GM18507 (cell line): ENCODE measurements around the gene MDGA2.
"Not testable (repeated sequence)": the region's sequence is repeated elsewhere in the genome, so short reads cannot be mapped to it uniquely, and the experiment has no call there.

Experiments used
- DNase-seq: peaks from one replicate; pipeline ENCODE4 v3.0.0; 2011; ENCODE audit warnings: low read depth; ENCODE audit not compliant: insufficient read length; ENCODE audit errors: extremely low spot score
- FAIRE-seq: peaks from 2 replicates; lab custom pipeline; 2011; peaks lifted over from hg19 to GRCh38; lab: Jason Lieb, UNC

Gene MDGA2

DNA sequence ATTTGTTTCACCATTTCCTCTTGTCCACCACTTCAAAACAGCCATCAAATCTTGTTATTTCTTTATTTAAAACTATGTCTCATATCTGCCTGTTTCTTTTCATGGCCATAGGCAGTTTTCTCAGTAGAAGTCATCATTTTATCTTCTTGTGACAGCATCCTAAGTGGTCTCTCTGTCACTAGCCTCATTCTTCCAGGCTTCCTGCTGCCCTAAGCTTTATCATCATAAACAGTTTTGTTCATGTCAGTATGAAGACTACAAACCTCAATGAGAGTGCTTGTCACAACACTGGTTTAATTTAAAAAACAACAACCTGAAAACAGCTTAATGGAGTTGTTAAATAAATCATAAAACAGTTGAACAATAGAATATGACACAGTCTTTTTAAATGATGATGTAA is 636.1 kb downstream of the MDGA2 start:
- FAIRE-seq (no peak), DNase-seq (no peak)

DNA sequence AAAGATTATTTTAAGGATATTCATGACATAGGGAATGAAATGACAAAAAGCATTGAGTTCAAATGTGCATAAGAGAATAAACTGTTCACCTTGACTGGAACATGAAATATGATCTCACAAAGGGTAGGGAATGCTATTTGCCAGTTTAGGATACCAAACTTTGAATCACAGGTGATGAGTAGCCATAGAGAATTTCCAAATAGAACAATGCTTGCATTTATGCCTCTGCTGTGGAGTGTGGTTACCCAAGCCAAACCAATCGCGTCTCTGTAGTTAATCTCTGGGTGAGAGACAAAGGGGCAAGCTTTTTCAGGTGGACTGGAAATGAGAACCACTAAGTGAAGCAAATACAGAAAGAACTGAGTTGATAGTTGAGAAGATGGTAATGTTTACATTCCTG is 652.7 kb downstream of the MDGA2 start:
- FAIRE-seq (no peak), DNase-seq (no peak)

DNA sequence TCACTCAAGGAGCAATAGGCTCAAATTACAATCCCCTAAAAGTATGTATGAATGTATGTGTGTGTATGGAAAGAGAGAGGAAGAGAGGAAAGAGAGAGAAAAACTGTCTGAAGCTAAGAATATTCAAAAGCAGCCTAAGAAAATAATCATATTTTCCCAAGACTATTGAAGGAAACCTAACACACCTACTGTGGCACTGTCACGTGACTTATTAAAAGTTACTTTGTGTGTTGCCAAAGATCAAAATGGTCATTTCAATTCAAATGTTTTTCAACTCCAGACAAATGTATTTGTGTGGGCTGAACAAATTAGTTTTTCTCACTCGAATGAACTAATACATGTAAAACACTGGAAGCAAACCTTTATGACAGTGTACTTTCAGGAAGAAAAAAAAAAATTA is 654.9 kb downstream of the MDGA2 start:
- no peak for FAIRE-seq
- DNase-seq: no peak

- no peak for FAIRE-seq
- no peak for DNase-seq
These were observed 662.7 kb downstream of the MDGA2 start for GRCh38 chr14:47012533-47013280.

GRCh38 chr14:47009615-47010014 is 665.8 kb downstream of the MDGA2 start:
- DNase-seq: no peak
- FAIRE-seq: no peak

DNA sequence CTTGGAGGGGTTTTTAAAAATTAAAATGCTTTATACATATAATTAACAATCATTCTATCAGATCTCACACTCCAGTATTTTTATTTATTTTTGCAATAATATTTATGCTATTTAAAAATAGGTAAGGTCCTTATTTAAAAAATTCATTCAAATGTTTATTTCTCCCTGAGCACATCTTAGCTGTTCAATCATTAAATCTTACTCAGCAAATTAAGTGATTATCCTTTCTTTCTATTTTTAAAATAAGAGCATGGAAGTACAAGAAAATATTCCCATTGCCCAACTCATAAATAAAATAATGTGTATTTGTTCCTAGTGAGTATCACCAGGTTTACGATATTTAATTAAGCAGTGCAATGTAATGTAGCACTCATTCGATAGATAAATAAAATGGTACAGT is 666.7 kb downstream of the MDGA2 start:
- FAIRE-seq (no peak), DNase-seq (no peak)

- FAIRE-seq (no peak), DNase-seq (no peak)
These were observed 675.7 kb downstream of the MDGA2 start for GRCh38 chr14:46999661-47000060.

- DNase-seq: no peak
- no peak for FAIRE-seq
These were observed 685.8 kb downstream of the MDGA2 start for GRCh38 chr14:46989566-46989965.

GRCh38 chr14:46988312-46988711 is 687.1 kb downstream of the MDGA2 start:
- no peak for FAIRE-seq

DNA sequence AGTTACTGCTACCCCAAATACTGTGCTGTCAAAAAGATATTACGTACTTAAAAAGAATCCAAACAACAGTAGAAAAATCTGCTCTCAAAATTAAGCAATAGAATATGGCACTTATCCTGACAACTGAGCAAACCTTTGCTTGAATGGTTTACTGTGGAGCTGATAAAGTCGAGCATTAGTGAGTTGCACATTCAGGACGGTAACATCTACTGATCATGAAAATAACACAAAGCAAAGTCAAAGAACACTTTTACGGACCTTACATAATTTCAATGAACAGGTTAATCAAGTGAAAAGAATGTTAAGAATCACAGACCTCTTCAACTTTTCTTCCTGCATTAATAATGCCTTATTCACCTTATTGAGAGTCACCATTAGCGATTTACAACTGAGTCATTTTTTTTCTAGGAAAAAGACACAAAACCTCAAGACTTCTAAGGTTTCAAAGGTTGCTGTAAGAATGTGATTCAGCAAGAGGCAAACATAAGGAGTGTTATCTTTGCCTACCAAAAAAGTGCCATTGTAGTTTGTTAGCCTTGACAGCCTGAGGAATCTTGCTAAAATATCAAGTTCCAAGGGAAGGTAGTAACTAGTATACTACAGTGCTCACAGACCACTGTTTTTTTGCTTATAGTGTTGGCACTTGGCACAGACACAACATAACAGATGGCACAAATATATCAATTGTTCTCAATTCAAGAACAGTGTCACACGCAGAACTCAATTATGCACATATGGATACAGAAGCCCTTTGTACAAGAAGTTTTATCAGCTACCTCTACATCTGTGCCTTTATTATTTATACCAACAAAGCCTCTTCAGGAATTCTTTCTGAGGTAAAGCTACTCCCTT is 689.6 kb downstream of the MDGA2 start:
- DNase-seq: no peak
- no peak for FAIRE-seq

More at GRCh38 chr14:46988312-46988711, 687.1 kb downstream of the MDGA2 start:
- DNase-seq: no peak

DNA sequence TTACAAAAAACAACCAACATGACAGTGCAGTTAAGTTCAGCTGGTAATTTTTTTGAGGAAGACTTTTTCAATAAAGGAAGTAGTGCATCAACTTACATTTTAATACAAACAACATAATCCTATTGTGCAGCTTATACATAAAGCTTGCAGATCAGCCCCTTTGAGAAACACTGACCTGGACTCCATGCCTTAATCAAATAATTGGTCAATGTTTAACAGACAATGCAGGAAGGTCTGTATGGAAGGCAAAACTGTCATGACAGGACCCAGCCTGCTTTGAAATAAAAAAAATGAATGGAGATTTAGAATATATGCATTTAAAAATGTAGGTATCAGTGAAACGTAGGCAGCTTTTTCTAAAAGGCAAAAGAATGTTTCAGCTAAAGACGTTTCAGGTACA is 702.1 kb downstream of the MDGA2 start:
- DNase-seq: no peak
- FAIRE-seq: no peak

- FAIRE-seq (no peak), DNase-seq (no peak)
These were observed 711.0 kb downstream of the MDGA2 start for GRCh38 chr14:46964378-46964777.

- FAIRE-seq (no peak), DNase-seq (no peak)
These were observed 724.3 kb downstream of the MDGA2 start for GRCh38 chr14:46951103-46951502.

DNA sequence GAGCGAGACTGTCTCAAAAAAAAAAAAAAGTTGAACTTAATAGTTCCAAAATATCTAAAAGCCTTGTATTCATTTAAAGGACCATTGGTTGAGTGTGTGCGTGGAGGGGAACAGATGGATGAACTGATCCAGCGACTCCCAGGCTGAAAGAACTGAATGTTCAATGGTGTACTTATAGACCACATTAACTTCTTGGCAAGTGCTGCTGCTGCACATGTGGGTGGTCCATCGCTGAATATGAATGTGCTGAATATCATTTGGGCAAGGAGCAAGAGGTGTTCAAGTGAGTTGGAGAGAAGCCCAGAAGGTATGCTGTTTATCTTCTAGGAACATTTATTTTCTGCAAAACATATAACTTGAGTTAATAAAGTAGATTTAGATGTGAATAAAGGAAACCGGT is 734.8 kb downstream of the MDGA2 start:
- FAIRE-seq: no peak

GRCh38 chr14:46920542-46920941 is 754.9 kb downstream of the MDGA2 start:
- DNase-seq (no peak), FAIRE-seq (no peak)

More for the DNA sequence above, 734.8 kb downstream of the MDGA2 start:
- DNase-seq: no peak

GRCh38 chr14:46915539-46915938 is 759.9 kb downstream of the MDGA2 start:
- not testable (repeated sequence) for DNase-seq, FAIRE-seq

DNA sequence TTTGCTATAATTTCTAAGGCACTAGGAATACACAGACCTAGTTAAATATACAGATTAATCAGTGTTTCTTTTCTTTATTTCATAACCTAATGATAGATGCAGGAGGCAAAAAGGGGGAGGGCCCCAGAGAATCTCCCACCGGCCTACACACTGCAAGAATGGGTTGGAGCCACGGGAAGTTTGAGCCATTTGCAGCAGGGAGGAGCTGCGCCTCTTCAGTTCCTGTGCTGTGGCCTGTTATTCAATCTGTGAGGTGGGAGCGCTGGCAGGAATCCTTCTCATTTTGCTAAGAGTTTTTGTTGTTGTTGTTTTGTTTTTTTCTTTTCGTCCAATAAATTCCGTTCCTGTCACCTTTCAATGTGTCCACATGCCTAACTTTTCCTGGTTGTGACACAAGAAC is 772.6 kb downstream of the MDGA2 start:
- FAIRE-seq: no peak
- DNase-seq: no peak

- no peak for FAIRE-seq
- DNase-seq: no peak
These were observed 780.9 kb downstream of the MDGA2 start for GRCh38 chr14:46894476-46894875.

DNA sequence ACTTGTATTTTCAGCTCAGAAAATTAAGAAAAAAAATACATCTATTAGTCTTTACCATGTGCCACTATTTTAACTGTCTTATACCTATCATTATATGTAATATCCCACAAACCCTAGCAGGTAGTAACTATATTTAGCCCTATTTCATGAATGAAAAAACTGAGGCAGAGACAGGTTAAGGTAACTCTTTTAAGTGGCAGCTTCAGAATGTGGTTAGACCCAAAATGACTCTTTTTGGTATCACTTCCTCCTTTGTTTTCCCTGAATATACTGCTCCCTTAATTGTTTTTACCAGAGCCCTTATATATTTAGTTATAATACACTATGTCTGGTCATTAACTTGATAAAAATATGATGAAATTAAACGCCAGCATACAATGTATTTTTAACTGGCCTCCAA is 788.3 kb downstream of the MDGA2 start:
- DNase-seq (no peak), FAIRE-seq (no peak)

GRCh38 chr14:46885566-46885965 is 789.8 kb downstream of the MDGA2 start:
- DNase-seq (no peak), FAIRE-seq (no peak)

DNA sequence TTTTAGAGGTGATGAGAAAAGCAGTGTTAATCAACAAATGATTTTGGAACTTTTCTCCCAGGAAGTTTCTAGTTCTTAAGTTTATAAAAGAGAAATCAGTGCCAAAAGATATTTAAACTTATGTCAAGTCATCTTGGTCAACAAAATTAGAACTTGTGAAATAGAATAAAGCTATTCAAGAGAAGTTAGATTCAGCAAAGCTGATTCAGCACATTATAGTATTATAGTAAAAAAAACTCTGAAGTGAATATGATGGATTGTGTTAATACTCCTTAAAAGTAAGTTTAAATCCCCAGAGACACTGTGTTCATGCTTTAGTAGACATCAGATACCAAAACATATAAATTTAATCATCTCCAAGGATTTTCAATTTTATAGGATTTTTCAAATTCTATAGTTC is 813.7 kb downstream of the MDGA2 start:
- DNase-seq (no peak), FAIRE-seq (no peak)
